Measurements from ENCODE around the gene TTC33. TPM values are rescaled to one million over a fixed set of nuclear protein-coding genes. Genes with fewer than 3 reads are reported as not detected.

Gene TTC33
- total RNA-seq, 4 donors from 2014 or later: 11.7 to 22.0 (median 17.7) TPM

- no peak for TF ChIP-seq CTCF (IDR thresholded peaks at IDR 0.05; ENCODE audit: low read depth)
Measured at GRCh38 chr5:40549616-40550015, 206.1 kb downstream of the TTC33 start.

GRCh38 chr5:40547994-40548575, 207.7 kb downstream of the TTC33 start:
- no peak for TF ChIP-seq CTCF (IDR thresholded peaks at IDR 0.05; ENCODE audit: low read depth)

GRCh38 chr5:40547557-40547956, 208.2 kb downstream of the TTC33 start:
- TF ChIP-seq CTCF (IDR thresholded peaks at IDR 0.05; ENCODE audit: low read depth): no peak

GRCh38 chr5:40540301-40540700, 215.5 kb downstream of the TTC33 start:
- TF ChIP-seq CTCF (IDR thresholded peaks at IDR 0.05; ENCODE audit: low read depth): no peak

GRCh38 chr5:40524677-40525076, 231.1 kb downstream of the TTC33 start:
- TF ChIP-seq CTCF (IDR thresholded peaks at IDR 0.05; ENCODE audit: low read depth): no peak

GRCh38 chr5:40521925-40522324, 233.8 kb downstream of the TTC33 start:
- no peak for TF ChIP-seq CTCF (IDR thresholded peaks at IDR 0.05; ENCODE audit: low read depth)

GRCh38 chr5:40521108-40521785, 234.5 kb downstream of the TTC33 start:
- TF ChIP-seq CTCF (IDR thresholded peaks at IDR 0.05; ENCODE audit: low read depth): no peak

Data from subcutaneous adipose tissue (tissue), 4 donors.